Erythroblast (primary cell): ENCODE data around the gene GARIN5A.

Experiments used
- GATA1 ChIP-seq: IDR thresholded peaks from 2 replicates; pipeline ENCODE4 v1.6.1; 2011; ENCODE audit warnings: low read depth, mild to moderate bottlenecking, control low read depth, low read length, moderate library complexity
- POLR2A ChIP-seq: IDR thresholded peaks from 2 replicates; pipeline ENCODE4 v1.6.1; 2011; ENCODE audit warnings: mild to moderate bottlenecking, low read length

GRCh38 chr19:50455992-50456391 is 20.7 kb downstream of the GARIN5A start:
- TF ChIP-seq POLR2A, result no peak
- TF ChIP-seq GATA1, result no peak
